ENCODE measurements around the gene PRAMEF6. TPM values are rescaled to one million over a fixed set of nuclear protein-coding genes. Genes with fewer than 3 reads are reported as not detected.
"Not testable (repeated sequence)": the region's sequence is repeated elsewhere in the genome, so short reads cannot be mapped to it uniquely, and the experiment has no call there.

The PRAMEF6 gene
- total RNA-seq, result not detected in 2 replicates

DNA sequence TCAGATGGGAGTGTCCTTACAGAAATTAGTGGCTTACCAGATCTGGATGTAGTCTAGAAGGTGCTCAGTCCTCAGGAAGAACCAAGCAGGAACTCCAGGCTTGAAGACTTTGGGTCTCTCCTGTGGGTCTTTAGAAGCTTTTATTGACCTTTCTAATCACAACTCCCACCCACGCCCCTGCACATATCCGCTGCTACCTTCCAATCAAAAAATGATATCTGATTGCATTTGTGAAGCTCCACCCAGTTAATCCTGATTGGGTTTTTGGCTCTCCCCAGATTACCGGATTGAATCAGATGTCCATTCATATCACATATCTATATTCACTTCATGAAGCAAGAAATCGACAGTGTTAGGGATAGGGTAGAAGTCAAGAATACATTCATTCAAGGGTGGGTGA is at the start of gene PRAMEF6:
Gene PRAMEF6, minus strand, starts transcription at position 101 of the 400 bp plus-strand sequence. CDS start 5,062 bp downstream, outside the sequence.
- not testable (repeated sequence) for DNase-seq (ENCODE audit: low read depth, low spot score)

DNA sequence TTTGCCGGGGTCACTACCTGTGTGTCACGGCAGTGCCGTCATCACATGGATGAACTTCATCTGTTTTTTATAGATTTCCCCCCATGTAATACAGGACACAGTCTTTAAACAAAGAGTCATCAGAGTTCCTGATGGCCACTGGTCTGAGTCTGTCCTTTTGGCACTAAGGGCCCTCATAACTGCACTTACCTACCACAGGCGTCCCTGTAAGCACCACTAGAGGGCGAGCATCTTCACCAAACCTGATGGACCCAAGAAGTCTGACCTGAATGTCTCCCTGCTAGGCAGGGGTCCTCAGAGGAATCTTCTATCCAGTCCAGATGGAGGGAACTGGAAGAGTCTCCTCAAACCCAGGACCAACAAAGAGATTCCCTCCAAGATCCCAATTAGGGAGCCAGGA is 23.0 kb downstream of the PRAMEF6 start:
- not testable (repeated sequence) for DNase-seq (ENCODE audit: low read depth, low spot score)

DNA sequence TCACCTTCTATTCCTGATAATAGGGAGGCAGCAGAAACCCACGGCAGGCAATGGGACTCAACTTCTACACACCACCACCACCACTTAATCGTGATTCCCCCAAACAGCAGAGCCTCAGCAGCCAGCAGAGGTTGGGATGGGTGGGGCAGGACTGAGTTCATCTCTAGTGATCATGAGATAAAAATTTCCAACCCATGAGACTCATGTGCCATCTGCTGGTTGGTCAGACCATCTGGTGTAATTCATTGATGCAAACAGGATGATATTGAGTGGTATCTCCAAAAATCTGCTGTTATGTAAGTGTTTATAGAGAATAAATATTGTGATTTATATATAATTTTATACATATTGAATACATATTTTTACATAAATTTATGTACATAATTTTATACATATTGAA is 25.6 kb downstream of the PRAMEF6 start:
- not testable (repeated sequence) for DNase-seq (ENCODE audit: low read depth, low spot score)

DNA sequence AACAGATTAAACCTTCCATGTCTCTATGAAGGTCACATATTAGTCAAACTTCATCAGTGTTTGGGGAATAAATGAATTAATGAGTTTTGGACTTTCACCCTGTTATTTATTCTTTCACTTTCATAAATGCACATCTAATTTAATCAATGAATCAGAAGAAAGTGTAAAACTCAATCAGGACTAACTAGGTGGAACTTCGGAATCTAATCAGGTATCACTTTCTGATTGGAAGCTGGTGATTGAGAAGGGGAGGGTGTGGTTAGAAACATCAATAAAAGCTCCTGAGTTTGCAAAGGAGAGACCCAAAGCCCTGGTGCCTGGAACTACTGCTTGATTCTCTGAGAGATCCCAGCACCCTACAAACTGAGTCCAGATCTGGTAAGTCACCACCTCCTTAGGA is 31.1 kb downstream of the PRAMEF6 start, which contains the start of gene PRAMEF7:
Gene PRAMEF7, plus strand, starts transcription at position 301 of the 400 bp plus-strand sequence. CDS start 1,083 bp downstream, outside the sequence.
- not testable (repeated sequence) for DNase-seq (ENCODE audit: low read depth, low spot score)

DNA sequence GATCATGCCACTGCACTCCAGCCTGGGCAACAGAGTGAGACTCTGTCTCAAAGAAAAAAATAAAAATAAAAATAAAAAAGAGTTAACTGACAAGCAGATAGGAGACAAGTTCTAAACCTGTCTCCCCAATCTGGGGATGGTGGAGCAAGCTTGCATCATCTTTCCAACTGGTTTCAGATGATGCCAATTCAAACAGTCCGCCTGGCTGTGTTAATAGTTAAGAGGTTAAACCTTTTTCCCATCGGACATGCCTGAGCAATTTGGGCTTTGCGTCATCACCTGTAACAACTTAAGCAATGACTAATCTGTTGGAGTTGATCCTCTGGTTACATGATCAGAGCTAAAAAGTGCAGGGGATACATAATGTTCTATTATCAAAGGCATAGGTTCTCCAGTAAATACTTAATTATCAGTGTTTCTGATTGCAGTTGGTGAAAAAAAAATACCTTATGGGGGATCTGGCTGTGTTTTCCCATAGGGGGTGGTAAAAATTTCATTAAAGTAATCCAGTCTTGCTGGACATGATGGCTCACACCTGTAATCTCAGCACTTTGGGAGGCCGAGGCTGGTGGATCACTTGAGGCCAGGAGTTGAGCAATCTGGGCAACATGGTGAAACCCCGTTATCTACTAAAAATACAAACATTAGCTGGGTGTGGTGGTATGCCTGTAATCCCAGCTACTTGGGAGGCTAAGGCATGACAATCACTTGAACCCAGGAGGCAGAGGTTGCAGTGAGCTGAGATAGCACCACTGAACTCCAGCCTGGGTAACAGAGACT is 43.4 kb downstream of the PRAMEF6 start:
- not testable (repeated sequence) for DNase-seq (ENCODE audit: low read depth, low spot score)

DNA sequence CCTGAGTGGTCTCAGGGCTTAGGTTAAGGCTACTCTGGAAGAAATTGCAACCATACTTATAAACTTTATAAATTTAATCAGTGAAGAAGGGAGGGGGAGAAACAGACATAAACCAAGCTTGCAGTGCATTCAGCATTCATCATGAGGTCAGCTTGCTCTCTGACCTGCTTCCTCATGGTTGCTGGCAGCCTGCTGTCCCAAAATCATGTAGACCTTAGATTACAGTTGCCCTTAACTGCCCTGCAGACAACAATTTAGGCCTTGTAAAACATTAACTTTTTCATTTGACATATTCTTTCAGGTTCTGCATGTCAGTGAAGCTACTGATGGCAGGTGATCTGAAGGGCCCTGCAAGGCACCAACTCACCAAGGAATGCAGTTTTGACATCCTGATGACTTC is 48.2 kb downstream of the PRAMEF6 start:
- not testable (repeated sequence) for DNase-seq (ENCODE audit: low read depth, low spot score)

DNA sequence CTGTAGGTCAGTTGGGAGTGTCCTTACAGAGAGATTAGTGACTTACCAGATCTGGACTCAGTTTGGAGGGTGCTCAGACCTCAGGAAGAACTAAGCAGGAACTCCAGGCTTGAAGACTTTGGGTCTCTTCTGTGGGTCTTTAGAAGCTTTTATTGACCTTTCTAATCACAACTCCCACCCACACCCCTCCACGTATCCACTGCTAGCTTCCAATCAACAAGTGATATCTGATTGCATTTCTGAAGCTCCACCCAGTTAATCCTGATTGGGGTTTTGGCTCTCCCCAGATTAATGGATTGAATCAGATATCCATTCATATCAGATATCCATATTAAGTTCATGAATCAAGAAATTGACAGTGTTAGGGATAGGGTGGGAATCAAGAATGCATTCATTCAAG is 49.2 kb downstream of the PRAMEF6 start, which contains the start of gene PRAMEF10:
Gene PRAMEF10, minus strand, starts transcription at position 101 of the 400 bp plus-strand sequence. CDS start 2,423 bp downstream, outside the sequence.
- not testable (repeated sequence) for DNase-seq (ENCODE audit: low read depth, low spot score)

Other genes starting within 250 kb of the PRAMEF6 start
- not detected in 2 replicates for gene AADACL3, start 231.5 kb downstream of the PRAMEF6 start, total RNA-seq
- gene CFAP107, start 201.4 kb downstream of the PRAMEF6 start, total RNA-seq, result not detected in 2 replicates
- gene PRAMEF12, start 173.8 kb downstream of the PRAMEF6 start, total RNA-seq, result not detected in 2 replicates
- gene PRAMEF1, start 156.2 kb downstream of the PRAMEF6 start, total RNA-seq, result not detected in 2 replicates
- gene PRAMEF11, start 116.2 kb downstream of the PRAMEF6 start, total RNA-seq, result not detected in 2 replicates
- not detected in 2 replicates for gene HNRNPCL1, start 98.9 kb downstream of the PRAMEF6 start, total RNA-seq
- gene PRAMEF2, start 90.5 kb downstream of the PRAMEF6 start, total RNA-seq, result not detected in 2 replicates
- not detected in 2 replicates for gene PRAMEF4, start 61.4 kb downstream of the PRAMEF6 start, total RNA-seq
- not detected in 2 replicates for gene PRAMEF10, start 49.3 kb downstream of the PRAMEF6 start, total RNA-seq
- not detected in 2 replicates for gene PRAMEF7, start 31.0 kb downstream of the PRAMEF6 start, total RNA-seq
- gene PRAMEF27, start 109.0 kb upstream of the PRAMEF6 start, total RNA-seq, result not detected in 2 replicates
- not detected in 2 replicates for gene HNRNPCL3, start 113.2 kb upstream of the PRAMEF6 start, total RNA-seq
- not detected in 2 replicates for gene PRAMEF25, start 123.2 kb upstream of the PRAMEF6 start, total RNA-seq
- not detected in 2 replicates for gene HNRNPCL2, start 169.3 kb upstream of the PRAMEF6 start, total RNA-seq
- not detected in 2 replicates for gene PRAMEF26, start 208.4 kb upstream of the PRAMEF6 start, total RNA-seq
- not detected in 2 replicates for gene HNRNPCL4, start 218.1 kb upstream of the PRAMEF6 start, total RNA-seq
- gene PRAMEF9, start 224.3 kb upstream of the PRAMEF6 start, total RNA-seq, result not detected in 2 replicates

All from pulmonary artery endothelial cell (primary cell).